Cardiac fibroblast (primary cell): Measurements from ENCODE around the gene FRRS1.
"Not testable (repeated sequence)": the region's sequence is repeated elsewhere in the genome, so short reads cannot be mapped to it uniquely, and the experiment has no call there.

Experiments used
- DNase-seq, 2 donors: peaks; one replicate each; pipeline versions ENCODE4 v3.0.0 to v3.0.0-alpha.2; 2010; ENCODE audit warnings: low read depth in 2 of 2
- H3K4me3 ChIP-seq, 2 donors: replicated peaks in 1 of 2; 1 replicate in 1 of 2; 2 replicates in 1 of 2; pipeline ENCODE4 v1.5.1; 2011; ENCODE audit warnings: low read depth in 2 of 2, low read length in 2 of 2, mild to moderate bottlenecking in 2 of 2, moderate library complexity in 1 of 2
- CTCF ChIP-seq: IDR thresholded peaks from one replicate; pipeline ENCODE4 v1.5.1; 2011; ENCODE audit warnings: low read depth, mild to moderate bottlenecking, low read length, inconsistent platforms

FRRS1 gene

GRCh38 chr1:99766378-99766800 is at the start of gene FRRS1:
Gene FRRS1 (minus strand): TSS chr1:99766635. CDS start chr1:99748768, 17,867 bp downstream.
- H3K4me3 ChIP-seq: peak within 1 kb of the TSS; percentile 33 to 65
- DNase-seq: peak; percentile 76 to 80
- no peak for TF ChIP-seq CTCF

GRCh38 chr1:99814373-99814900 is 48.0 kb upstream of the FRRS1 start:
- TF ChIP-seq CTCF: no peak
- no peak for DNase-seq
- H3K4me3 ChIP-seq: no peak overlapping the region

- H3K4me3 ChIP-seq: no peak overlapping the region
- no peak for DNase-seq
- TF ChIP-seq CTCF: no peak
These were observed 45.3 kb upstream of the FRRS1 start for GRCh38 chr1:99811747-99812146.

GRCh38 chr1:99811075-99811474 is 44.6 kb upstream of the FRRS1 start:
- no peak overlapping the region for H3K4me3 ChIP-seq
- TF ChIP-seq CTCF: no peak
- DNase-seq: no peak

GRCh38 chr1:99808391-99809115 is 42.1 kb upstream of the FRRS1 start:
- DNase-seq: peak; percentile 96
- no peak overlapping the region for H3K4me3 ChIP-seq
- peak; percentile 44 for TF ChIP-seq CTCF

- no peak for DNase-seq
- TF ChIP-seq CTCF: no peak
- H3K4me3 ChIP-seq: no peak overlapping the region
These were observed 40.4 kb upstream of the FRRS1 start for GRCh38 chr1:99806882-99807281.

GRCh38 chr1:99801584-99801983 is 35.1 kb upstream of the FRRS1 start:
- no peak overlapping the region for H3K4me3 ChIP-seq
- no peak for TF ChIP-seq CTCF

GRCh38 chr1:99793861-99794260 is 27.4 kb upstream of the FRRS1 start:
- not testable (repeated sequence) for H3K4me3 ChIP-seq, DNase-seq

More at GRCh38 chr1:99801584-99801983, 35.1 kb upstream of the FRRS1 start:
- no peak for DNase-seq
